Lung (tissue), 12 donors: Measurements from ENCODE around the gene PCBP3. TPM values are rescaled to one million over a fixed set of nuclear protein-coding genes. Genes with fewer than 3 reads are reported as not detected.

Source experiments
- ATAC-seq: fragments of 200-7000 bp; cut with Tn5 transposase; one replicate; pipeline ENCODE4 v1.9.1; 2020; ENCODE audit warnings: moderate number of reproducible peaks; ENCODE audit not compliant: insufficient read depth, low FRiP score
- DNase-seq, 3 donors: peaks; one replicate each; pipeline ENCODE4 v3.0.0-alpha.2; 2013 to 2017
- H3K27ac ChIP-seq, 2 donors: one replicate each; pipeline ENCODE4 v1.5.1; 2013; ENCODE audit warnings: mild to moderate bottlenecking in 2 of 2, moderate library complexity in 2 of 2, control low read depth in 1 of 2, inconsistent platforms in 1 of 2, low read depth in 1 of 2, low read length in 1 of 2
- H3K27me3 ChIP-seq, 3 donors: one replicate each; pipeline ENCODE4 v1.5.1; 2013; ENCODE audit warnings: low read length in 2 of 3; ENCODE audit not compliant: control insufficient read depth in 3 of 3, insufficient read depth in 3 of 3
- H3K36me3 ChIP-seq, 4 donors: one replicate each; pipeline ENCODE4 v1.5.1; 2013; ENCODE audit warnings: low read length in 4 of 4, mild to moderate bottlenecking in 1 of 4, moderate library complexity in 1 of 4; ENCODE audit not compliant: control insufficient read depth in 4 of 4, insufficient read depth in 4 of 4
- H3K4me1 ChIP-seq, 5 donors: one replicate each; pipeline ENCODE4 v1.5.1; 2013; ENCODE audit warnings: low read length in 5 of 5, mild to moderate bottlenecking in 2 of 5, moderate library complexity in 1 of 5; ENCODE audit not compliant: control insufficient read depth in 5 of 5, insufficient read depth in 5 of 5
- H3K4me3 ChIP-seq: one replicate; pipeline ENCODE4 v1.5.1; 2013; ENCODE audit warnings: mild to moderate bottlenecking, control low read depth, moderate library complexity
- H3K9ac ChIP-seq, 2 donors: one replicate each; pipeline ENCODE4 v1.5.1; 2013; ENCODE audit warnings: low read length in 2 of 2, control low read depth in 1 of 2; ENCODE audit not compliant: insufficient read depth in 1 of 2
- H3K9me3 ChIP-seq, 4 donors: one replicate each; pipeline ENCODE4 v1.5.1; 2013; ENCODE audit warnings: low read length in 3 of 4, mild to moderate bottlenecking in 1 of 4, moderate library complexity in 1 of 4; ENCODE audit not compliant: control insufficient read depth in 4 of 4, insufficient read depth in 3 of 4
- CTCF ChIP-seq: IDR thresholded peaks from 2 replicates; pipeline ENCODE4 v1.5.1; 2012; ENCODE audit warnings: mild to moderate bottlenecking; ENCODE audit errors: control extremely low read depth, extremely low read depth
- WGBS, 2 donors: extraction: QIAGEN DNeasy Blood & Tissue Kit; methylation state at CpG; one replicate each; pipeline ENCODE4 v1.1.7; 2013; 5-methylcytosine and 5-hydroxymethylcytosine counted together
- polyA plus RNA-seq, 2 donors: library from polyadenylated mRNA; stranded (reverse); fragments of 200-250 nt; gene quantifications; one replicate each; pipeline ENCODE4 v1.2.1, GENCODE V29; 2013
- total RNA-seq, 2 donors: library from RNA; depleted of rRNA in 1 of 2; stranded (reverse); fragments of >200 nt in 1 of 2; gene quantifications; one replicate each; pipeline ENCODE4 v1.2.1, GENCODE V29; 2014 to 2021
- donor health status: control.
- donor health status: control.
- donor health status: Bipolar disorder and iron deficiency.
- donor health status: healthy.
- donor health status: DM: yes; HTN: yes; CAD: no.

PCBP3 gene
- total and polyA plus RNA-seq, 4 donors, result 1.6 to 8.2 (median 3.1) TPM

GRCh38 chr21:45824546-45825215, 181.2 kb downstream of the PCBP3 start:
- no peak overlapping the region for H3K9ac ChIP-seq
- H3K4me3 ChIP-seq, result no peak overlapping the region
- no peak overlapping the region for H3K27ac ChIP-seq
- H3K4me1 ChIP-seq, result peaks cover 0 to 4% (median 0%) of the 10 kb centered on the region in 5 donors
- H3K36me3 ChIP-seq, result no peaks in the 10 kb centered on the region
- no peak for TF ChIP-seq CTCF
- 83 to 89% methylated on average over 8 of the region's 8 CpGs for WGBS, 2 donors
- H3K27me3 ChIP-seq, result no peaks in the 10 kb centered on the region
- ATAC-seq, result no peak
- H3K9me3 ChIP-seq, result no peaks in the 10 kb centered on the region
- no peak for DNase-seq

DNA sequence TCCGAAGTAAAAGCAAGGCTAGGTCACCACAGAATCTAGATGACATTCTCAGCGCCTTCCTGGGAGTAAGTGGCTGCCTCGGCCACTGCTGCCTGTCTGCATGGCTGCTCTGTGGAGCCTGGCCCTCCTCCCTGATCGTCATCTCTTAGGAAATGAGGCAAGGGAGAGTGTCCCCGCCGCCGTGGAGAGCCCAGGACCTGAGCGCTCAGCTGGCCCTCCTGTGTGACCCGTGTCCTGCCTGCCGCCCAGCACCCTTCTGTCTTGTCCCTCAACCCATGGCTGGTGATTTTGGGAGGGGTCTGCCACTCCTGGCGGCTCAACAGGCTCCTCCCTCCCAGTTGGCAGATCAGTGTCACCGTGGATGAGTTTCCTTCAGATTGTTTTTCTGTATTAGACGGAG, 181.7 kb downstream of the PCBP3 start:
- no peaks in the 10 kb centered on the region for H3K36me3 ChIP-seq
- H3K27me3 ChIP-seq, result no peaks in the 10 kb centered on the region
- H3K9ac ChIP-seq, result no peak overlapping the region
- WGBS, 2 donors, result 67 to 77% methylated on average over 13 of the region's 13 CpGs
- ATAC-seq (no peak), DNase-seq (no peak)
- no peaks in the 10 kb centered on the region for H3K9me3 ChIP-seq
- H3K4me1 ChIP-seq, result peaks cover 0 to 4% (median 0%) of the 10 kb centered on the region in 5 donors
- no peak overlapping the region for H3K27ac ChIP-seq
- TF ChIP-seq CTCF, result no peak
- H3K4me3 ChIP-seq, result no peak overlapping the region

DNA sequence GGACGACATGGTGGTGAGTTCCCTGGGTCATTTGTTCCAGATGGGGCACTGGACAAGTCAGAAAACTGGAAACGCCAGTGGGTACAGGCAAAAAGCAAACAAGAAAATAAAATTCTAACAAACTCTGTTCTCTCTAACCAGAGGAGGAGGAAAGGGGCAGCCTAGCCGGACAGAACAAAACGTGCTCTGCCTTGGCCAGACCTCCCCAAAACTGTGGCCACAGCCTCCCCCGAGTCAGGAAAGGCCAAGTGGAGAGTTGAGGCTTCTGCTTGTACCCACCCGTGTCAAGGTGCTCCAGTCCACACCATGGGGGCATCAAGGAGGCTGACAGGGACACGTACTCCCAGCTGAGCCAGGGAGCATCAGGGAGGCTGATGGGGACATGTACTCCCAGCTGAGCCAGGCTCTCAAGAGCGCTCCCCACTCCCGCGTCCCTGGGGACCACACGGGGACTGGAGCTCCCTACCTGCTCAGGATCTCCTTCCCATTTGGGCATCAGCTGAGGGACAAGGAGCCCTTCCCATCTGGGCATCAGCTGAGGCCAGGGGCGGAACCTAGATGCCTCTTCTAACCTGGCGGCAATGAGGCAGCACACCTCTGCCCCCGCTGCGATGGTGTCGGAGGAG, 183.3 kb downstream of the PCBP3 start:
- Histone ChIP-seq H3K4me1 (peaks cover 0 to 3% (median 0%) of the 10 kb centered on the region in 5 donors), H3K27ac (no peak overlapping the region), H3K9me3 (no peaks in the 10 kb centered on the region), H3K36me3 (no peaks in the 10 kb centered on the region), H3K4me3 (no peak overlapping the region), H3K9ac (no peak overlapping the region), H3K27me3 (no peaks in the 10 kb centered on the region)
- DNase-seq (no peak), ATAC-seq (no peak)
- no peak for TF ChIP-seq CTCF
- 89 to 91% methylated on average over 16 of the region's 16 CpGs for WGBS, 2 donors
